ENCODE measurements around the gene DICER1. TPM values are rescaled to one million over a fixed set of nuclear protein-coding genes. Genes with fewer than 3 reads are reported as not detected.

DICER1 gene
- total RNA-seq, 1 donor from 2014 or later = 70.0 TPM

- no peaks in the 10 kb centered on the region for H3K9me3 ChIP-seq (ENCODE audit: low read depth)
- no peaks in the 10 kb centered on the region for H3K79me2 ChIP-seq (ENCODE audit: low read depth)
- Mint-ChIP-seq H3K4me3 (no peak overlapping the region), H3K27ac (no peak overlapping the region), H3K4me1 (peaks cover 40% of the 10 kb centered on the region), H3K9me3 (no peaks in the 10 kb centered on the region), H3K36me3 (no peaks in the 10 kb centered on the region), H3K27me3 (ENCODE audit: insufficient read depth, low read depth) (peaks cover 8% of the 10 kb centered on the region)
- H3K27ac ChIP-seq = no peak overlapping the region
- no peaks in the 10 kb centered on the region for H3K27me3 ChIP-seq
- no peaks in the 10 kb centered on the region for H3F3A ChIP-seq (ENCODE audit: low read depth)
- no peak overlapping the region for H3K9ac ChIP-seq
- no peaks in the 10 kb centered on the region for H3K36me3 ChIP-seq
- no peak for DNase-seq (ENCODE audit: low spot score)
- H2AFZ ChIP-seq (replicated peaks) = no peak overlapping the region
- no peaks in the 10 kb centered on the region for H4K20me1 ChIP-seq (ENCODE audit: low read depth)
- H3K4me1 ChIP-seq = no peaks in the 10 kb centered on the region
- TF ChIP-seq EZH2 (IDR thresholded peaks at IDR 0.05) = no peak
- no peak for TF ChIP-seq EZH2phosphoT487 (IDR thresholded peaks at IDR 0.05)
- no peak for TF ChIP-seq CTCF (IDR thresholded peaks at IDR 0.05)
- no peak overlapping the region for H3K4me3 ChIP-seq
- H3K4me2 ChIP-seq = no peak overlapping the region
Measured at GRCh38 chr14:95056476-95056875, 100.9 kb downstream of the DICER1 start.

GRCh38 chr14:95055318-95055717, 102.0 kb downstream of the DICER1 start:
- Mint-ChIP-seq H3K27ac (no peak overlapping the region), H3K36me3 (no peaks in the 10 kb centered on the region), H3K9me3 (no peaks in the 10 kb centered on the region), H3K4me1 (peaks cover 39% of the 10 kb centered on the region), H3K4me3 (no peak overlapping the region), H3K27me3 (ENCODE audit: insufficient read depth, low read depth) (peaks cover 8% of the 10 kb centered on the region)
- Histone ChIP-seq H3K4me2 (no peak overlapping the region), H3K9ac (no peak overlapping the region), H3K9me3 (ENCODE audit: low read depth) (no peaks in the 10 kb centered on the region), H3F3A (ENCODE audit: low read depth) (no peaks in the 10 kb centered on the region), H3K27ac (no peak overlapping the region), H3K4me3 (no peak overlapping the region), H3K27me3 (peaks cover 4% of the 10 kb centered on the region), H4K20me1 (ENCODE audit: low read depth) (no peaks in the 10 kb centered on the region), H3K36me3 (no peaks in the 10 kb centered on the region), H3K4me1 (no peaks in the 10 kb centered on the region), H2AFZ (replicated peaks) (no peak overlapping the region), H3K79me2 (ENCODE audit: low read depth) (no peaks in the 10 kb centered on the region)
- DNase-seq (ENCODE audit: low spot score) = no peak
- no peak for TF ChIP-seq CTCF (IDR thresholded peaks at IDR 0.05)
- TF ChIP-seq EZH2phosphoT487 (IDR thresholded peaks at IDR 0.05) = no peak
- TF ChIP-seq EZH2 (IDR thresholded peaks at IDR 0.05) = no peak

GRCh38 chr14:95054346-95055280, 102.7 kb downstream of the DICER1 start:
- Mint-ChIP-seq H3K27me3 (ENCODE audit: insufficient read depth, low read depth) (peaks cover 8% of the 10 kb centered on the region), H3K4me1 (peaks cover 39% of the 10 kb centered on the region), H3K36me3 (no peaks in the 10 kb centered on the region), H3K4me3 (no peak overlapping the region), H3K27ac (no peak overlapping the region), H3K9me3 (no peaks in the 10 kb centered on the region)
- H3K36me3 ChIP-seq = no peaks in the 10 kb centered on the region
- H3K9ac ChIP-seq = no peak overlapping the region
- TF ChIP-seq CTCF (IDR thresholded peaks at IDR 0.05) = no peak
- TF ChIP-seq EZH2 (IDR thresholded peaks at IDR 0.05) = no peak
- no peak for TF ChIP-seq EZH2phosphoT487 (IDR thresholded peaks at IDR 0.05)
- H3K27ac ChIP-seq = no peak overlapping the region
- no peak overlapping the region for H2AFZ ChIP-seq (replicated peaks)
- H3K27me3 ChIP-seq = peaks cover 8% of the 10 kb centered on the region
- no peaks in the 10 kb centered on the region for H3K4me1 ChIP-seq
- no peak for DNase-seq (ENCODE audit: low spot score)
- H3K79me2 ChIP-seq (ENCODE audit: low read depth) = no peaks in the 10 kb centered on the region
- no peak overlapping the region for H3K4me2 ChIP-seq
- H4K20me1 ChIP-seq (ENCODE audit: low read depth) = no peaks in the 10 kb centered on the region
- H3K9me3 ChIP-seq (ENCODE audit: low read depth) = no peaks in the 10 kb centered on the region
- no peak overlapping the region for H3K4me3 ChIP-seq
- no peaks in the 10 kb centered on the region for H3F3A ChIP-seq (ENCODE audit: low read depth)

Data from neural progenitor cell (in vitro differentiated cells).